Measurements from ENCODE around the gene KDM4E. TPM values are rescaled to one million over a fixed set of nuclear protein-coding genes. Genes with fewer than 3 reads are reported as not detected.
"Not testable (repeated sequence)": the region's sequence is repeated elsewhere in the genome, so short reads cannot be mapped to it uniquely, and the experiment has no call there.

The KDM4E gene
- total RNA-seq, 1 experiment from 2014 or later, result not detected

DNA sequence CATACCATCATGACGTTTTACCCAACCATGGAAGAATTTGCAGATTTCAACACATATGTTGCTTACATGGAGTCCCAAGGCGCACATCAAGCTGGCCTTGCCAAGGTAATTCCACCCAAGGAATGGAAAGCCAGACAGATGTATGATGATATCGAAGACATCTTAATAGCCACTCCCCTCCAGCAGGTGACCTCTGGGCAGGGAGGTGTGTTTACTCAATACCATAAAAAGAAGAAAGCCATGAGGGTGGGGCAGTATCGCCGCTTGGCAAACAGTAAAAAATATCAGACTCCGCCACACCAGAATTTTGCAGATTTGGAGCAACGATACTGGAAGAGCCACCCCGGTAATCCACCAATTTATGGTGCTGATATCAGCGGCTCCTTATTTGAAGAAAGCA lies 536 bp downstream of the KDM4E start:
- H3K27me3 ChIP-seq (ENCODE audit: low read length), result peaks cover 11% of the 10 kb centered on the region; the same call in 1 of the 2 replicates
- H2AFZ ChIP-seq (ENCODE audit: low read length); H3K4me1 ChIP-seq (ENCODE audit: insufficient read depth, low read length); H3K27ac ChIP-seq (ENCODE audit: low read length); H4K20me1 ChIP-seq (ENCODE audit: low read length); DNase-seq; H3F3A ChIP-seq (ENCODE audit: low read length, unreplicated experiment); CTCF ChIA-PET; ATAC-seq; intact Hi-C loops (cut with micrococcal nuclease); H3K4me2 ChIP-seq (ENCODE audit: low read length); H3K4me3 ChIP-seq (ENCODE audit: low read length); H3K79me2 ChIP-seq (ENCODE audit: low read length); POLR2A ChIA-PET (ENCODE audit: unreplicated experiment); H3K9me2 ChIP-seq (replicated peaks; ENCODE audit: low read length); H3K36me3 ChIP-seq (ENCODE audit: low read depth, low read length); BruUV-seq (replicated peaks); H3K9me3 ChIP-seq (ENCODE audit: low read length); H3K9ac ChIP-seq (ENCODE audit: low read length): not testable (repeated sequence)

DNA sequence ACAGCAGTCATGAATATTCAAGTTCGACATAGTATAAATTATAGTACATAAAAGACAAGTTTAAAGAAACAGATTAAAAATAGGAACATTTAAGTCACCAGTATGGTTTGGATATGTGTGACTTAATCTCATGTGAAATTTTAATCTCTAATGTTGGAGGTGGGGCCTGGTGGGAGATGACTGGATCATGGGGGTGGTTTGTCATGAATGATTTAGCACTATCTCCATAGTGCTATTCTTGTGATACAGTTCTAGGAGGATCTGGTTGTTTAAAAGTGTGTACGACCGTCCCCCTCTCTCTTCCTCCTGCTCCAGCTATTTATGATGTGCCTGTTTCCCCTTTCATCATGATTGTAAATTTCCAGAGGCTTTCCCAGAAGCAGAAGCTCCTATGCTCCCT lies 3.3 kb downstream of the KDM4E start:
- Histone ChIP-seq H3K4me1 (ENCODE audit: insufficient read depth, low read length) (no peaks in the 10 kb centered on the region), H3K79me2 (ENCODE audit: low read length) (no peaks in the 10 kb centered on the region), H3K9me2 (replicated peaks; ENCODE audit: low read length) (no peaks in the 10 kb centered on the region), H3K4me3 (ENCODE audit: low read length) (no peak overlapping the region), H3K27me3 (ENCODE audit: low read length) (peaks cover 11% of the 10 kb centered on the region), H3F3A (ENCODE audit: low read length, unreplicated experiment) (no peaks in the 10 kb centered on the region), H3K4me2 (ENCODE audit: low read length) (no peak overlapping the region), H2AFZ (ENCODE audit: low read length) (no peak overlapping the region), H3K9ac (ENCODE audit: low read length) (no peak overlapping the region), H3K27ac (ENCODE audit: low read length) (no peak overlapping the region), H3K9me3 (ENCODE audit: low read length) (no peaks in the 10 kb centered on the region), H3K36me3 (ENCODE audit: low read depth, low read length) (no peaks in the 10 kb centered on the region), H4K20me1 (ENCODE audit: low read length) (no peaks in the 10 kb centered on the region)
- ChIA-PET POLR2A (ENCODE audit: unreplicated experiment) (no interaction called here), CTCF (no interaction called here)
- ATAC-seq, result no peak
- intact Hi-C loops (cut with micrococcal nuclease), result no loop called here
- DNase-seq, result no peak
- TF ChIP-seq EZH2phosphoT487 (IDR thresholded peaks at IDR 0.05; ENCODE audit: borderline replicate concordance, low read length), result no peak
- TF ChIP-seq, protein P1, sequence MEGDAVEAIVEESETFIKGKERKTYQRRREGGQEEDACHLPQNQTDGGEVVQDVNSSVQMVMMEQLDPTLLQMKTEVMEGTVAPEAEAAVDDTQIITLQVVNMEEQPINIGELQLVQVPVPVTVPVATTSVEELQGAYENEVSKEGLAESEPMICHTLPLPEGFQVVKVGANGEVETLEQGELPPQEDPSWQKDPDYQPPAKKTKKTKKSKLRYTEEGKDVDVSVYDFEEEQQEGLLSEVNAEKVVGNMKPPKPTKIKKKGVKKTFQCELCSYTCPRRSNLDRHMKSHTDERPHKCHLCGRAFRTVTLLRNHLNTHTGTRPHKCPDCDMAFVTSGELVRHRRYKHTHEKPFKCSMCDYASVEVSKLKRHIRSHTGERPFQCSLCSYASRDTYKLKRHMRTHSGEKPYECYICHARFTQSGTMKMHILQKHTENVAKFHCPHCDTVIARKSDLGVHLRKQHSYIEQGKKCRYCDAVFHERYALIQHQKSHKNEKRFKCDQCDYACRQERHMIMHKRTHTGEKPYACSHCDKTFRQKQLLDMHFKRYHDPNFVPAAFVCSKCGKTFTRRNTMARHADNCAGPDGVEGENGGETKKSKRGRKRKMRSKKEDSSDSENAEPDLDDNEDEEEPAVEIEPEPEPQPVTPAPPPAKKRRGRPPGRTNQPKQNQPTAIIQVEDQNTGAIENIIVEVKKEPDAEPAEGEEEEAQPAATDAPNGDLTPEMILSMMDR (conservative IDR thresholded peaks at IDR 0.05; ENCODE audit: low read depth, low read length), result no peak
- TF ChIP-seq EZH2 (IDR thresholded peaks at IDR 0.05; ENCODE audit: low read length, unreplicated experiment), result no peak
- no TSS peak for BruUV-seq (replicated peaks)

DNA sequence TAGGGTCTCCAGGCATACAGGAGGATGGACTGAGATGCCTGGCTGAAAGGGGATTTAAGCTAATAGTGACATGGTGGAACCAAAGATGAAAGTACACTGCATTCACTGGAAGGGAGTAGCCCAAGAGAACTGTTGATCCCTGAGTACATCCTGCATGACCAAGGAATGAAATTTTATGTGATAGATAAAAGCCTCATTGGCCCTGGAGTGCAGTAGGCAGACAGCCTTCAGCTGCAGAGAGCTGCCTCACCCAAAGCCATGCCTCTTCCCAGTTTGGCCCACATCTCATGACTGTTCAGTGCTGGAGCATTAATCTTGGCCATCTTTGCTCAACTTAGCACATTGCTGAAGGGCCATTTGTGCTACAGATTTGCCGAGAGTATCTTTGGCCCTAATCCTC lies 8.0 kb downstream of the KDM4E start:
- no peaks in the 10 kb centered on the region for H4K20me1 ChIP-seq (ENCODE audit: low read length)

DNA sequence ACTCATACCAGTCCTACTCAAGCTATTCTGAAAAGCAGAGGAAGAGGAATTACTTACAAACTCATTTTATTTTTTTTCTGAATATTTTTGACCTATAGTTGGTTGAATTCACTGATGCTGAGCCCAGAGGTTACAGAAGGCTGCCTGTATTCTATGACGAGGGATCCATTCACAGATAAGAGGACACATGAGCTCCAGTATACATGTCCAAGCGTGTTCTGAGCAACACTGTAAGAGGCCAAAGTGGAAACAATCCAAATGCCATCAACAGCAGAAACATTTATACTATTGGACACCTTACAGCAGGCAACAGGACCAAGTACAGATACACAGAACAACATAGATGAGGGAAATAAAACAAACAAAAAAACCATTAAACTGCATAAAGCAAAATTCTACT lies 10.3 kb downstream of the KDM4E start:
- Histone ChIP-seq H3K27me3 (ENCODE audit: low read length) (peaks cover 10% of the 10 kb centered on the region), H3K4me1 (ENCODE audit: insufficient read depth, low read length) (no peaks in the 10 kb centered on the region), H3F3A (ENCODE audit: low read length, unreplicated experiment) (no peaks in the 10 kb centered on the region), H3K9me2 (replicated peaks; ENCODE audit: low read length) (no peaks in the 10 kb centered on the region), H3K4me3 (ENCODE audit: low read length) (no peak overlapping the region), H3K27ac (ENCODE audit: low read length) (no peak overlapping the region), H3K4me2 (ENCODE audit: low read length) (no peak overlapping the region), H3K9ac (ENCODE audit: low read length) (no peak overlapping the region), H2AFZ (ENCODE audit: low read length) (no peak overlapping the region), H4K20me1 (ENCODE audit: low read length) (no peaks in the 10 kb centered on the region), H3K9me3 (ENCODE audit: low read length) (no peaks in the 10 kb centered on the region), H3K36me3 (ENCODE audit: low read depth, low read length) (no peaks in the 10 kb centered on the region), H3K79me2 (ENCODE audit: low read length) (no peaks in the 10 kb centered on the region)
- CTCF ChIA-PET, result interaction anchor here (0.6 kb wide), 1 partner anchor 117 kb away, joined by 5 read pairs; no protein-coding TSS in a partner anchor
- intact Hi-C loops (cut with micrococcal nuclease), result no loop called here
- TF ChIP-seq, protein P1 (conservative IDR thresholded peaks at IDR 0.05; ENCODE audit: low read depth, low read length), result no peak
- no peak for TF ChIP-seq EZH2 (IDR thresholded peaks at IDR 0.05; ENCODE audit: low read length, unreplicated experiment)
- no peak for TF ChIP-seq EZH2phosphoT487 (IDR thresholded peaks at IDR 0.05; ENCODE audit: borderline replicate concordance, low read length)
- DNase-seq, result no peak
- no TSS peak for BruUV-seq (replicated peaks)
- POLR2A ChIA-PET (ENCODE audit: unreplicated experiment), result no interaction called here
- no peak for ATAC-seq

More for the DNA sequence above, 8.0 kb downstream of the KDM4E start:
- ATAC-seq (no peak), DNase-seq (no peak)
- ChIA-PET CTCF (no interaction called here), POLR2A (ENCODE audit: unreplicated experiment) (no interaction called here)
- H3K4me1 ChIP-seq (ENCODE audit: insufficient read depth, low read length), result no peaks in the 10 kb centered on the region
- H3K4me3 ChIP-seq (ENCODE audit: low read length), result no peak overlapping the region
- no peak overlapping the region for H2AFZ ChIP-seq (ENCODE audit: low read length)
- H3K36me3 ChIP-seq (ENCODE audit: low read depth, low read length), result no peaks in the 10 kb centered on the region
- no peaks in the 10 kb centered on the region for H3K9me3 ChIP-seq (ENCODE audit: low read length)
- H3K9me2 ChIP-seq (replicated peaks; ENCODE audit: low read length), result no peaks in the 10 kb centered on the region
- no peak overlapping the region for H3K27ac ChIP-seq (ENCODE audit: low read length)
- H3K79me2 ChIP-seq (ENCODE audit: low read length), result no peaks in the 10 kb centered on the region
- intact Hi-C loops (cut with micrococcal nuclease), result no loop called here
- TF ChIP-seq EZH2phosphoT487 (IDR thresholded peaks at IDR 0.05; ENCODE audit: borderline replicate concordance, low read length), result no peak
- no peak overlapping the region for H3K4me2 ChIP-seq (ENCODE audit: low read length)
- no TSS peak for BruUV-seq (replicated peaks)
- H3K9ac ChIP-seq (ENCODE audit: low read length), result no peak overlapping the region
- H3K27me3 ChIP-seq (ENCODE audit: low read length), result peaks cover 10% of the 10 kb centered on the region
- H3F3A ChIP-seq (ENCODE audit: low read length, unreplicated experiment), result no peaks in the 10 kb centered on the region

DNA sequence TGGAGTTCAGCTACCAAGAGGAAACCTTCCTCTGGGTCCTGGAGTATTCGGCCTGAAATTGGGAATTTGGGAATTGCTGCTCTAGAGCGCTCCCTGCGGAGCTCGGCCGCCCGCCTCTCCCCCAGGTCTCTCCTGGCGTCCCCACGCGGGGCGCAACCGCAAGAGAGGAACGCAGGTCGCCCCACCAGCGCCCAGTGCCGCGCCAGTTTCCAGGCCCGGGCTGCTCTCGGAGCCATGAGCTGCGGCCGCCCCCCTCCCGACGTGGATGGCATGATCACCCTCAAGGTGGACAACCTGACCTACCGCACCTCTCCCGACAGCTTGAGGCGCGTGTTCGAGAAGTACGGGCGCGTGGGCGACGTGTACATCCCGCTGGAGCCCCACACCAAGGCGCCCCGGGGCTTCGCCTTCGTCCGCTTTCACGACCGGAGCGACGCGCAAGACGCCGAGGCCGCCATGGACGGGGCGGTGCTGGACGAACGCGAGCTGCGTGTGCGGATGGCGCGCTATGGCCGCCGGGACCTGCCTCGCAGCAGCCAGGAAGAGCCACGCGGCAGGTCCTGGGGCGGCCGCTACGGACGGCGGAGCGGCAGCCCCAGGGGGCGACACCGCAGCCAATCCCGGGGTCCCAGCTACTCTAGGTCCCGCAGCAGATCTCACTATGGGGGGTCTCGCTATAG lies 12.4 kb downstream of the KDM4E start:
- H3K79me2 ChIP-seq (ENCODE audit: low read length); H3K4me1 ChIP-seq (ENCODE audit: insufficient read depth, low read length); POLR2A ChIA-PET (ENCODE audit: unreplicated experiment); DNase-seq; H3F3A ChIP-seq (ENCODE audit: low read length, unreplicated experiment); H3K4me2 ChIP-seq (ENCODE audit: low read length); H3K9me3 ChIP-seq (ENCODE audit: low read length); H3K4me3 ChIP-seq (ENCODE audit: low read length); H2AFZ ChIP-seq (ENCODE audit: low read length); H3K27ac ChIP-seq (ENCODE audit: low read length); H3K36me3 ChIP-seq (ENCODE audit: low read depth, low read length); CTCF ChIA-PET; H4K20me1 ChIP-seq (ENCODE audit: low read length); H3K9me2 ChIP-seq (replicated peaks; ENCODE audit: low read length); ATAC-seq; intact Hi-C loops (cut with micrococcal nuclease); BruUV-seq (replicated peaks); H3K9ac ChIP-seq (ENCODE audit: low read length): not testable (repeated sequence)
- H3K27me3 ChIP-seq (ENCODE audit: low read length), result peaks cover 13% of the 10 kb centered on the region; the same call in 1 of the 2 replicates
